ENCODE measurements around the gene REXO2.

REXO2 gene

DNA sequence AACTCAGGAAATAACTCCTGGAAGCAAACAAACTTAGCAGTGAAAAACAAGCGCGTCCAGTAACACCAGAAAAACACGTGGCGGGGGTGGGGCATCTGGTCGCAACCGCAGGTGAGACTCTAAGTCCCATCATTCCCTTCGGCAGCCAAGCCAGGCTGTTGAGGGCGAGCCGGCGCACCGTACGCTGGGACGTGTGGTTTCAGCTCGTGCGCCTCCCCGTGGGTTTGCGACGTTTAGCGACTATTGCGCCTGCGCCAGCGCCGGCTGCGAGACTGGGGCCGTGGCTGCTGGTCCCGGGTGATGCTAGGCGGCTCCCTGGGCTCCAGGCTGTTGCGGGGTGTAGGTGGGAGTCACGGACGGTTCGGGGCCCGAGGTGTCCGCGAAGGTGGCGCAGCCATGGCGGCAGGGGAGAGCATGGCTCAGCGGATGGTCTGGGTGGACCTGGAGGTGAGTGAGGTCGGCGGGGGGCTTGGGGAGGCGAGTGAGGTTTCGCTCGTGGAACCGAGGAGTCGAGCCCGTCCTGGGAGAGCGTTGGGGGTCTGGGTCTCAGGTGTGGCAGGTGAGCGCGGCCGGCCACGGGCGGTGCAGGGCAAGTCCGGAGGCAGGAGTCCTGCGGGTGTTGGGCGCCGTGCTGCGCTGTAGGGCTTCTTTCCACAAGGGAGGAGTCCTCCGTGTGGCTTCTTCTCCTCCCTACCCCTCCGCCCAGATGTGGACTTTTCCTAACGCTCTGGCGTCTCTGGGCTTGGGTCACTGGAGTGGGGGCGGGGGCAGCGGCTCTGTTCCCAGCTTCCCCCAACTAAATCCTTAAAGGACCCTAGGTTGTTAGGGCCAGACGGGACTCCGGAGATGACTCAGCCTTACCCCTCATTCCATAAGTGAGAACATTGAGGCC is at the start of gene REXO2:
Gene REXO2 (plus strand): TSS at position 239 of the 892 bp plus-strand sequence. CDS start 62 bp downstream, at position 301.
- DNase-seq (ENCODE audit: low read depth, low spot score) = peak; percentile 82

DNA sequence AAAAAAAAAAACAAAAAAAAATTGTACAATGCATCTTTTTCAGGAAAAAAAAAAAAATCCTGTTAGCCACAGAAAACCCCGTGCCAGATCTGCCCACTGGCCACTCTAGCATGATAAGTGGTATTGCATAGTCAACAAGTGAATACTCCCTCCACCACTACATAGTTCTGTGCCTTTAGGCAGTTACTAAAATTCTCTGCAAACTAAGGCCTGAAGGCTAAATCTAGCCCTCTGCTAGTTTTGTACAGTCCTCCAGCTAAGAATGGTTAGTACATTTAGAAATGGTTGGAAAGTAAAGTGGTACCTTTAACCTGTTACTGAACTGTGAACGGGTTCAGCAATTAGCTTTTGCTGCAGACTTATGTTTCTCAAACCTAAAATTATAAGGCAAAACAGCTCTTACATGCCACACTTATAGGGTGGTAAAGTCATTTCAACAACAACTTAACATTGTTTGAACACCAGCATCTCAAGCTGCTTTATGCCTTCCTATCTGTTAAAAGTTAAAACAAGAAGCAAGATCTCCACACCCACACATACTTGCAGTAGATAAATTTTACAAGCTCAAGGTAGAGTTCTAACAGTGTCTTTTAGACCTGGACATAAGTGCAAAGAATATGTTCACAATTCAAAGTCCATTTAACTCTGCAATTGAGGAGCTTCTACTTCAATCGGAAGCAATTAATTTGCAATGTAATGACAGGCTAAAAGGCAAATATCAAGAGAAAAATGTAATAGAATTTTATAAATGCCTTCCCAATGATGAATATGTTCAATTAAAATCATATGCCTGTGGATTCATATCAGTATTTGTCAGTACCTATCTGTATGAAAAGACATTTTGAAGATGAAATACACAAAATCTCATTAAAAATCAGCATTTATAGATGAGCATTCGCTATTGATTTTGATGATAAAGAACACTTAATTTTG is 46.3 kb upstream of the REXO2 start:
- no peak for DNase-seq (ENCODE audit: low read depth, low spot score)

DNA sequence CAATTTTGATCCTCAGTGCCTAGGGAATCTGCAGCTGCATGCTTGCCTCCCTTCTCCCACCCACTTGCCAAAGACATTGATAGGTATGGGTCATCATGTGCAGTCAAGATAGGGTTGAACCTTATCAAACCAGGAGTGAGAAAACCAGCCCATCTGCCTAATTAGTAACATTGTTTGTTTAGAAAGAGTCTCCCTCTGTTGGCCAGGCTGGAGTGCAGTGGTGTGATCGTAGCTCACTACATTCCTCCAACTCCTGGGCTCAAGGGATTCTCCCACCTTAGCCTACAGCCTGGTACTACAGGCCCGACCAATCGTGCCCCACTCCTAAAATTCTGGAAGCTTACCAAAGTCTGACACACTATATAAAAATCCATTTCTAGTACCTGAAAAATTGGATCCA is 43.5 kb upstream of the REXO2 start:
- no peak for DNase-seq (ENCODE audit: low read depth, low spot score)

DNA sequence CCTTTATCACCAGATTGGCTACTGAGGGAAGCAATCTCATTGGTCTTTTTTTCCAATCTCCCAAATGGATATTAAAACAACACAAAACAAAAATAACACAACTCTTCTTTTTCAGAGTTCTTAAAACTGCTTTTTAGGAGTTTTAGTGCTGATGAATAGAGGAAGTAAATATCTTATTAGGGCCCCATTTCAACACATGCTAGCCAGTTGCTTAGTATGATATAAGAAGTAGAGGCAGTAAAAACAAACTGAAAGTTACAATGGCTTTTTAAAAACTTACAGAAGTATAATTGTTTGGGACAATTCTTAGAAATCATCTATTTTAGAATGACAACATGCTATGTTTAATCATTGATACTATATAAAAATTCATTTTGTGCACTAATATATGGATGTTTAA is 42.4 kb upstream of the REXO2 start:
- no peak for DNase-seq (ENCODE audit: low read depth, low spot score)

DNA sequence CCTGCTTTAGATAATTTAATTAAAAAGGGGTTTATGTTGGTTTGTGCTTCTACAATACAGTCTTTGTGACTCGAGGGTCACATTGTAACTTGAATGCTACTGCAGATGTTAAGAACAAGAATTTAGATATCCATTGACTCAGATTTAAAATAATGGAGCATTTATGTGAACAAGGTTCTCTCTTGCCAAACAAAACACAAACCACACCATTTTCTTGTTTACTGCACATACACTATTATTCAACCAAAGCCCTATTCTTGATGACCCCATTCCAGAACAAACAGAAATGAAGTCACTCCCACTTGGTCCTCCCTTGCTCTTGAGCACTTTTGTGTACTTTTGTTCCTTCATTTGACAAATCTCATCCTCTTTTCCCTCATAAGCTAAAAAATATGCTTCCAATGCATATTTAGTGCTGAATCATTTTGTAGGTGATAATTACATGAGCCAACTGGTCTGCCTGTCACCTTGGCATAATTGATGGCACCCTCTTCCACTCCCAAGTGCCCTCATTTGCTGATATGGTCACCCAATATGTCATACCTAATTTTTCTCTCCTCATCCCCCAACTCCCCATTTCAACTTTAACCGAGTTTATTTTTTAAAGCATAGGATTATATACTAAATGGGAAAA is 41.8 kb upstream of the REXO2 start:
- no peak for DNase-seq (ENCODE audit: low read depth, low spot score)

DNA sequence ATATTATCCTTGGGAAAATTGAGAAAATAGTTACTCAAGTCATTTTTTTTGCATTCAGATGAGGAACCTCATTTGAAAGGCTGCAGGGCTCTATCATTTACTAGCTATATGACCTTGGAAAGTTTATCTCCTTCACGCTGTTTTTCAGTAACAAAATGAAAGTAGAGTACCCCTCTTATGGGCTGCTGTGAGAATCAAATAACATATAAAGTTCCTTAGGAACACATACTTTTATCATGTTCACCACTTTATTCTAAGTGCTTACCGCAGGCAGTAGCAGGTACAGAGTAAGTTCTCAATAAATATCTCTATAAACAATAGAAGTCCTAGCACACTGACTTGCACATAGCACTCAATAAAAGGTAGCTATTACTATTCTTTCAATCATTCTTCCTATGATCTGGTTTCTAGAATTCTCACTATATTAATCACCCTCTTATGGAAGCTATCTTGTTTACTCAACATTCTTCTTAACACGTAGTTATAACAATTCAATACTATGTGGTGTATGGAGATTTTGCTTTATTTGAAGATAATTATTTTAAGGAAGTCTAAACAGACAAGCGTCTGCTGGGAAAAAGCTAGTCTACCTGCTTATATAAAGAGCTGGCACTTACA is 40.9 kb upstream of the REXO2 start:
- DNase-seq (ENCODE audit: low read depth, low spot score) = no peak

DNA sequence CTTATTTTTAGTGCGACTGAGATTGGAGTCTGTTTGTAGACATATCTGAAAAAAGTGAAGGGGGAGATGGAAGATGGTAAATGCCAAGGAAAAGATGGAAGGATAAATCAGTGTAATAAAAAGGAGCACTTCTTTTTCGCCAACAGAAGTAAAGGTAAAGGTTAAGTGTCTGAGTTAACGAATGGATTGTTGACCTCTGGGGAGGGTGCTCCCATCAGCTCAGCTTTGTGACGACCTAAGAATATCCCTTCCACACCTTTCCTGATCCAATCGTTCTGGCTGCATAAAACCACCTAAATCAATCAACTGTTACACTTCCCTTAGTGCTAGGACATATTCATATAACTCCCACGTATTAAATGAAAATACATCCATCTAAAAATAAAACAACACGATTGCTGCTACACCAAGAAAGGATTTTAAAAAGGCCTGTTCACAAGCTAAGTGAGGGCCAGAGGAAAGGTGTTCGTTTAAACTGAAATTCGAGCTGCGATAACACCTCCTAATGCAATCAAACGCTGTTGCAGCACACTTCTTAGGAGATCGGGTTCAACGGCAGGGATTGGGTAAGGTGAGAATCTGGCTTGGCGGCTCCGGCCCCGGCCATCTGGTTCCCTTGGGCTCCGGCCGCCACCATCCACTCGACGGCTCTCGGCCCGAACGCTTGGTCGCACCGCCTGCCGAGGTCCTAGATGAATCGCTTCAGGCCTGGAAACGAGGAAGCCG is 39.6 kb upstream of the REXO2 start:
- no peak for DNase-seq (ENCODE audit: low read depth, low spot score)

DNA sequence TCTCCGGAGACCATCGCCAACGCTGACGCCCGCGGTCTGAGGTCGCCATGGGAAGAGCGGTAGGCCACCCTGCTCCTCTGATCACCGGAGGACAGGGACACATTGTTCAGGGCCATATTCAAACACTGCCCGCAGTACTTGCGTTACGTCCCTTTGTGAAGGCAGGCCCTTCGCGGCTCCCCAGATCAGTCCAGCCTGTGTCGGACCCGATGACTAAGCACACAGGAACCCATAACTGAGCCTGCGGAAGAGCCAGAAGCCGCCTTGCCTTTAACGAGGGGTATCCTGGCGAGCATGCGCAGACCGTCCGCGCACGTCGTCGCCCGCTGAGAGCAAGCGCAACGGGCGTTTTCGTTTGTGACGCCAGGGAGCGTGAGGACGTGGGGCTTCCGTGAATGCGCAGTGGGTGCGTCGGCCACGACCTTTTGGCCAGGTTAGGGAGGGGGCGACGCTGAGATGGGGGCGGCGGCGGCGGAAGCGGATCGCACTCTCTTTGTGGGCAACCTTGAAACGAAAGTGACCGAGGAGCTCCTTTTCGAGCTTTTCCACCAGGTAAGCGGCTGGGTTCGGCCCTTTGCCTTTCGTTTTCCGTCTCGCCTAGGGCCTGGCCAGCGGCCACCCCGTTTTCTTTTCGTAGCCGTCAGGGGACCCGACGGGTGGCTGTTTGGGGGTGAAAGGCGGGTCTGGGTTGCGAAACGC is 38.9 kb upstream of the REXO2 start, which contains the start of the genes C11orf71 and RBM7:
Gene C11orf71 (minus strand): TSS at position 296 of the 699 bp plus-strand sequence. CDS start 180 bp downstream, at position 116.
Gene RBM7 (plus strand): TSS at position 451 of the 699 bp plus-strand sequence. CDS start 6 bp downstream, at position 457.
- peak; percentile 94 for DNase-seq (ENCODE audit: low read depth, low spot score)

DNA sequence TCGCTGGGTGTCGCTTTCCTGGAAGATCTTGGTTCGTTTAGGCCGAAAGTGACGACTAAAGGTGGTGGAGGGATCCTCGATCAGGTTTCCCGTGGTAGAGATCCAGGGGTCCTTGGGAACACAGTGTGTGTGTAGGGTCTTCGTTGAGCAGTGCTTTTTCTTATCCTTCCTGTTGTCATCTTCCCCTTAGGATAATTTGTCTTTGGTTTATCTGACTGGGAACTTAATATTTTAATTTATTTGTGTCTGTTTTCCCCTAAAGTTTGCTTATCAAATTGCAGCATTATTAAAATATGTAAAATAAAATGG is 38.4 kb upstream of the REXO2 start:
- no peak for DNase-seq (ENCODE audit: low read depth, low spot score)

DNA sequence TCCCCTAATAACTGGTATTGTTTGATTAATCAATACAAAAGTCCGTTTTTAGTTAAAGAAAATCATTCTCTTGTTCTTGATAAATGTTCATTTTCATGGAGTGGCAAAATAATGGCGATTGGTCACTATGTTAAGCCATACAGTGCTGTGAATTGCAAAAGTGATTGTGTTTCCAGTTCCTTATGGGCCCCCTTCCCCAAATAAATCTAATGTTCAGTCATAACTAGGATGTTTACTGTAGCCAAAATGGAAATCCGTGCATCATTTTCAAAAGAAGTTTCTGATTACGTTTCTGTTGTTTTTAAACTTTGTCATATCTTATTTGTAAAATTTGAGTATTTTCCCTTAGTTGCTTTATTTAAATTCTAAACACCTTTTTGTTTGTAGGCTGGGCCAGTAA is 38.0 kb upstream of the REXO2 start:
- no peak for DNase-seq (ENCODE audit: low read depth, low spot score)

DNA sequence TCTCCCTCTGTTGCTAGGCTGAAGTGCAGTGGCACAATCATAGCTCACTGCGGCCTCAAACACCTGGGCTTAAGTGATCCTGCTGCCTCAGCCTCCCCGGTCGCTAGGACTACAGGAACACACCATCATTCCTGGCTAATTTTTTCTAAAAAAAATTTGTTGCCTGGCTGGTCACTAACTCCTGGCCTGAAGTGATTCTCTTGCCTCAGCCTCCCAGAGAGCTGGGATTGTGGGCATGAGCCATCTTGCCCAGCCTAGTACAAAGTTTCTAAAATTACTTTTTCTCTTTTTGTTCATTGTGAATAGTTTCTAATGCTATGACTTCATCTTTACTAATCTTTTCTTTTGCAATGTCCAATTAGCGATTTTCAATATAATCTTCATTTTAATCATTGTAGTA is 26.3 kb upstream of the REXO2 start:
- no peak for DNase-seq (ENCODE audit: low read depth, low spot score)

DNA sequence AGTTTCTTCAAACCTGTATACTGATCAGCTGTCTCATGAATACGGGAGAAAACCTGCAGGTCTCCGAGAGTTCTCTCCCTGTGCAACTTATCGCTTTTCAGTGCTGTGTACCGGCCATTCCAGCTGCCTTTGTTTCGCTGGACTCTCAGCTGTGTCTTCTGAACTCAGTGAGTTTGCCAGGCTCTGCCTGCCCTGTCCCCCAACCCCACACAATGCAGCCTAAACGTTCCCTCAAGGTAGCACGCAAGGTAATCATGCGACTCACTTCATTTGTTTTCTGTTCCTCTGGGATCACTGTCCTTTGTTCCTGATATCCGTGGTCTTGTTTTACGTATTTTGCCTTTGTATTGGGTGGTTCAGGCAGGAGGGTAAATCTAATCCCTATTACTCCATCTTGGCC is 25.3 kb upstream of the REXO2 start:
- no peak for DNase-seq (ENCODE audit: low read depth, low spot score)

DNA sequence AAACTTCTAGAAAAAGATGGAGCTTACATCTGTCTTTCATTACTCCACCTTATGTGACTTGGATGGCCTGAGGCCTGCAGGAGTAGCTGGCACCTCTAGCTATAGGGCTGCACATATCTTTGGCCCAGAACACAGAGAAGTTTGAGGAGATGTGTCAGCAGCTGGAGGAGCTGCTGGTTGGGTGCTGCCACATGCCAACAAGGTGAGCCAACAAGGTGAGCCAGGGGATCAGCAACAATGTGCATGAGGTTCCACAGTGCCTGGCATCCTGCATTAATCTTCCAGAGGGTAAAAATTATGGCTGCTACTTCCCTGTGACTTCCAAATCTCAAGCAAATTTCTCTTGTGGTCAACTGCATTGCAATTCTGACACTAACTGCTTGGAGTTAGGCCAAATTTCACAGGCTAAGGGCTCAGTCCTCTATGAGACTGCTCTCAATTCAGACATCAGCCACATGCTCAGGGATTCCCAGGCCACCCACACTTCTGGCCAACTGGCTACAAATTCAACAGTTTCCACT is 22.8 kb upstream of the REXO2 start:
- no peak for DNase-seq (ENCODE audit: low read depth, low spot score)

DNA sequence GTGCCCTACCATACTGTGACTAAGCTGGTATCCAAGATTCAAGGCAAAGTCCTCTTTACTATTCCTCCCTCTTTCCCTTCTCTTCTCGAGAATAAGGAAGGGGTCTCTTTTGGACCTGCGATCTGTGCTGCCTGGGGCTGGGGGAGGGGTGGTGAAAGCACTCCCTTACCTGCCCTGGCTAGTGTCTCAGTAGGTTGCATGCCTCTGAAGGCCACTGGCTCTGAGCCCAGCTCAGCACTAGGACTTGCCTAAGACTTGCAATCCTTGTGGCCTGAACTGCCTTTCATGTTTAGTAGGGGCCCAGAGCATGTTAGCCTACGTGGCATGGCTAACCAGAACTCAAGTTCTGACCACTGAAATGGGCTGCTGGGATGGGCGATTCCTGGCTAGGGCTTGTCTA is 13.0 kb upstream of the REXO2 start:
- no peak for DNase-seq (ENCODE audit: low read depth, low spot score)

DNA sequence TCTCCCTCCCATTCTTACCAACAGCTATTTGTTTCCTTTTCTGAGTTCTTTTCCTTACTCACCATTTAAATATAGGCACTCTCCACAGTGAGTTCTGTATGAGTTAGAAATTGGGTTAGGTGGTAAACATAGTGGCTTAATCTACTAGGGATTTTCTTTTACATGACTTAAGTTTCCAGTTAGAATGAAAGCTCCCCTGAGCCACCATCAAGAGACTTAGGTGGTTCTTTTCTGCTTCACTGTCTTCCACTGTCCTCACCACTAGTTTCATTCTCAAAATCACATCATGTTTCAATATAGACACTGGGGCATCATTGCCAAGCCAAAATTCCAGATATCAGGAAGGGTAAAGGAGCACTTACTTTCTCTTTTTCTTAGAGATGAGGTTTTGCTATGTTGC is 9.0 kb upstream of the REXO2 start:
- DNase-seq (ENCODE audit: low read depth, low spot score) = no peak

DNA sequence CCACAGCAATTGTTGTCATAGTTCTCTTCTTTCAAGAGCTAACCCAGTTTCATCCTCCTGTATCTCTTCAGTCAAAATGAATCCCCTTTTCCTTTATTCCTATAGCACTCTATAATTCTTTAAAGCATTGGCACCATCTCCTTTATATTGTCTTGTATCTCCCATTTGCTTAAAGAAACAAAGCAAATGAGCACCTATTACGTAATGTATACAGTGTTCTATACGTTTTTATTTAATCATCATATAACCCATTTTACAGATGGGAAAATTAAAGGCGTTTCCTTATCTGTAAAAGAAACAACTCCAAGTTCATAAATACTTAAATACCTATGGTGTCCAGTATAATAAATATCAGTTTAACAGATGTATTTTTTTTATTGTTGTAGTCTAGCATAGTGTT is 6.4 kb upstream of the REXO2 start:
- no peak for DNase-seq (ENCODE audit: low read depth, low spot score)

DNA sequence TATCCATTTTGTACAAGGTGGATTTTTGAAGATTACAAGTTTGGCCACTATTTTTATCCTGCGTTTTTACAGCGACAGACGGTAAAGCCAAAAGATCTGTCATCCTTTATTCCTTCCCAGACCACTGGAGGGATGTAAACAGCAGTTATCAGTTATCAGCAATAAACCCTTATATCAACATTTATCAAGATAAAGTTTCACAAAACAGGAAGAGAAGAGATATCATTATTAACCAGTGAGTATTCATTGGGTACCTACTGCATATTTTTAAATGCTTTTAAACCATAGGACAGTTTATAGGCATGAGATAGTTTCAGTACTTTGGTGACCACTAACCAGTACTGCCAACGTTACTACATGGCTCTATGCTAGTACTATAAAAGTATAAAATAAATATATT is 5.9 kb upstream of the REXO2 start:
- DNase-seq (ENCODE audit: low read depth, low spot score) = no peak

DNA sequence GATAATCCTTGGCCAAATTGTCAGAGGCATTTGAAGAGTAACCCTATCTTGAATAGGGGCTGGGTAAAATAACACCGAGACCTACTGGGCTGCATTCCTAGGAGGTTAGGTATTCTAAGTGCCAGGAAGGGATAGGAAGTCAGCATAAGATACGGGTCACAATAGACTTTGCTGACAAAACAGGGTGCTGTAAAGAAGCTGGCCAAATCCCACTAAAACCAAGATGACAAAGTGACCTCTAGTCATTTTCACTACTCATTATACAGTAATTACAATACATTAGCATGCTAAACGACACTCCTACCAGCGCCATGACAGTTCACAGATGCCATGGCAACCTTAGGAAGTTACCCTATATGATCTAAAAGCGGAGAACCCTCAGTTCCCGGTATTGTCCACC is 964 bp upstream of the REXO2 start:
- DNase-seq (ENCODE audit: low read depth, low spot score) = no peak

DNA sequence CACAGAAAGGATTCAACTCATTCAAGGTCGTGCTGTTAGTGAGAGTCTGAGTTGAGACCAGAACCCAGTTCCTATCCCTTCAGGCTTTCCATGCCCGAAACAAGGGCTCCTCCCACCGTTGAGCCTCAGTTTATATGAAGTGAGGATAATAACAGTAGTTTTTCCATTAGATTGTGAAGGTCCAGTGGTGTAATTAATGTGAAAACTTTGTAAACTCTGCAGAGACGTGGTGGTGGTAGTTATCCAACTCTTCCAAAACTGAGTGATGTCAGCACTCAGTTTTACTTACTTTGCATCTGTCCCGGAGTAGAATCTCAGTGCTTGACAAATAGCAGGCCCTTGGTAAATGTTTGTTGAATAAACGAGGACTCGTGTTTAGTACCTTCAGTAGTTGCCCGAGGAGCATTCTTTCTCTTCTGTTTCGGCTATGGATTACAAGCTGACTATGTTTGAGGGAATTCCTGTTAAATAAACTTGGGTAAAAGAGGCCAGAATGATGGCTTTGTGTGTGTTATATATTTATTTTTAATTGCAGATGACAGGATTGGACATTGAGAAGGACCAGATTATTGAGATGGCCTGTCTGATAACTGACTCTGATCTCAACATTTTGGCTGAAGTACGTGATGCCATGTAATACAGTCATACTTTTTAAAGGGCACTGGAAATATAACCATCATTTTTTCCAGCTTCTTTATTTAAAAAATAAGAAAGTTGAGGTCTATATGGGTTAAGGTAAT is 1.0 kb downstream of the REXO2 start:
- DNase-seq (ENCODE audit: low read depth, low spot score) = no peak
